GM20431 (cell line): ENCODE results near the gene BOLL.
"Not testable (repeated sequence)": the region's sequence is repeated elsewhere in the genome, so short reads cannot be mapped to it uniquely, and the experiment has no call there.

Experiments used
- in situ Hi-C: fragments of 300-500 bp; cut with MseI, MboI; formaldehyde crosslinking; loops from one replicate; pipeline ENCODE4 v1.15.0; 2020; ENCODE audit warnings: low sequenced_read_pairs; ENCODE audit not compliant: unreplicated experiment

Gene BOLL

GRCh38 chr2:197800091-197800490 lies 15.0 kb upstream of the BOLL start:
- in situ Hi-C loops, result loop anchor here (10.0 to 25.0 kb wide), 2 partner anchors 325 to 487 kb away; no protein-coding TSS in a partner anchor

DNA sequence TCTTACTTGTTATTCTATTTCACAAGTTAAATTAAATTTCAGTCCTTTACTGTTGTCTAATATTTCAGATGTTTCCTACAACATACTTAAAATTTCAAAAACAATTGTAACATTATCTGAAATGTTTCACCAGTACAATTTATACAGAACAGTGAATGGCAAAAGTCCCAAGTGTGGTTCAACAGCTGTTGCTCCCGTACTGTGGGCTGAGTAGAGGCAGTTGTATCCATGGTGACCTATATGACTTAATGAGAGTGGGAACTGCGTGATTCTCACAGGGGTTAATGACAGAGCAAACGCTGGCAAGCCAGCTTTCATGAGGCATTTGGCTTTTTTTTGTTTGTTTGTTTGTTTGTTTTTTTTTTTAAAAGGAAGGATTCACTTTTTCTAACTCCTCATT lies 13.9 kb upstream of the BOLL start:
- in situ Hi-C loops, result no loop called here

GRCh38 chr2:197798187-197798586 lies 13.1 kb upstream of the BOLL start:
- in situ Hi-C loops, result no loop called here

- in situ Hi-C loops, result no loop called here
These were observed 10.2 kb upstream of the BOLL start for GRCh38 chr2:197795277-197795676.

- in situ Hi-C loops, result no loop called here
These were observed 8.3 kb upstream of the BOLL start for GRCh38 chr2:197793456-197793855.

GRCh38 chr2:197786010-197786877 lies 1.1 kb upstream of the BOLL start:
- in situ Hi-C loops, result no loop called here

- in situ Hi-C loops, result no loop called here
These were observed 3.0 kb downstream of the BOLL start for GRCh38 chr2:197782126-197782525.

- in situ Hi-C loops, result no loop called here
These were observed 5.9 kb downstream of the BOLL start for GRCh38 chr2:197779261-197779660.

DNA sequence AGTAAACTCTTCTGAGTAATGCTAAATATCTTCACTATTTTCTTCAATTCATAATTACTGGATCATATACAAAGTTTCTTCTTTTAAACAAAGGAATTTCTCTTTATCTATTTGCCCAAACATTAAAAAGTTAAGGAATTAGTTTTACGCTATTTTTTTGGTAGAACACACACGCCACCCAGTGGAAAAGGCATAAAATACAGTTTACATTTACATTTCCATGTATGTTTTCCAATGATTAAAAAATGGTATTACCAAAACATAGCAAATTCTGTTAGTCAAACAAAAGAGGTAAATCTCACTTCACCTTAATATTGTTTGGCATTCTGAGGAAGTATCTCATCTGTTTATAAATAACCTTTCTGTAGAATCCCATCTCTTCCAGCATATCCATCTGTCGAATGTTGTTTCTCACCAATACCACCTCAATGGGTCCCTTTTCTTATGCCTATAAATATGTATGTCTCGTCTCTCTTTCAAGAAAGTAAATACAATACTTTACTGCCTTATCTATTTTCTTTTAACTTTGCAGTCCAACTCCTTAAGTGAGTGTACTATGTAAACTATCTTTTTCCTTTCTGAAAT lies 7.2 kb downstream of the BOLL start:
- in situ Hi-C loops, result no loop called here

- in situ Hi-C loops, result no loop called here
These were observed 24.8 kb downstream of the BOLL start for GRCh38 chr2:197760293-197760657.

- in situ Hi-C loops, result no loop called here
These were observed 25.4 kb downstream of the BOLL start for GRCh38 chr2:197759625-197760292.

GRCh38 chr2:197759013-197759412 lies 26.1 kb downstream of the BOLL start:
- in situ Hi-C loops, result no loop called here

DNA sequence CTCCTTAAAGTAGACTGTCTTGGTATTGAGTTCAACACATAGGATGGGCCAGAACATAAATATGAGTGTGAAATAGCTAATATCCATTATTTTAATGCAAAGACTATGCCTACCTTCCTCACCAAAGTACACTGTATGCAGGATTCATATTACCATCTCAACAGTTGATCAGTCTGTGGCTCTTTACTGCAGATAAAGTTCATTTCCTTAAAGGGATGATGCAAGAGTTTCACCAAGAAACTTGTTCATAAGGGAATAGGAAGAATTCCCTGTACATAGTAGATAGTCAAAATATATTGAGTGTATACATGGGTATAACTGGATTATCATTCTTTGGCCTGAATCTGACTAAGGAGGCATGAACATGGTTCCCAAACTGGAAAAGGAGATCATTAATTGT lies 44.9 kb downstream of the BOLL start:
- in situ Hi-C loops, result no loop called here

DNA sequence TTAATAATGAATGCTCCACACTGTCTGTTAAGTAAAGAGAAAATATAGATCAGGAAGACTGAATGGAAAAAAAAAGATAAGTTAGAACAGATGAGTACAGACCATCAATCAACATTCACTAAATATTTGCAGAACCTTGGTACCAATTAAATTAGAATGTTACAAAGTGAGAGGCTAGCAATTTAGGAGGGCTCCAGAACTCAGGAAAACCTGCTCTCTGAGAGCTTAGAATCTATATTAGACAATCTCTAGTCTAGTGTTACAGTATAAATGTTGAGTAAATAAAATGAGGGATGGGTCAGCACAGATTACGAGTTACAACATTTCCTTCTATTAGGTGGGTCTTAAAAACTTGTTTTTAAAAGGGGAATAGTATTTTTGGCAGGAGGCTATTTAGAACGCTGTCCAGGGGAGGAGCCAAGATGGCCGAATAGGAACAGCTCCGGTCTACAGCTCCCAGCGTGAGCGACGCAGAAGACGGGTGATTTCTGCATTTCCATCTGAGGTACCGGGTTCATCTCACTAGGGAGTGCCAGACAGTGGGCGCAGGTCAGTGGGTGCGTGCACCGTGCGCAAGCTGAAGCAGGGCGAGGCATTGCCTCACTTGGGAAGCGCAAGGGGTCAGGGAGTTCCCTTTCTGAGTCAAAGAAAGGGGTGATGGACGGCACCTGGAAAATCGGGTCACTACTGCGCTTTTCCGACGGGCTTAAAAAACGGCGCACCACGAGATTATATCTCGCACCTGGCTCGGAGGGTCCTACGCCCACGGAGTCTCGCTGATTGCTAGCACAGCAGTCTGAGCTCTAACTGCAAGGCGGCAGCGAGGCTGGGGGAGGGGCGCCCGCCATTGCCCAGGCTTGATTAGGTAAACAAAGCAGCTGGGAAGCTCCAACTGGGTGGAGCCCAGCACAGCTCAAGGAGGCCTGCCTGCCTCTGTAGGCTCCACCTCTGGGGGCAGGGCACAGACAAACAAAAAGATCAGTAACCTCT lies 56.3 kb downstream of the BOLL start:
- in situ Hi-C loops, result not testable (repeated sequence)

DNA sequence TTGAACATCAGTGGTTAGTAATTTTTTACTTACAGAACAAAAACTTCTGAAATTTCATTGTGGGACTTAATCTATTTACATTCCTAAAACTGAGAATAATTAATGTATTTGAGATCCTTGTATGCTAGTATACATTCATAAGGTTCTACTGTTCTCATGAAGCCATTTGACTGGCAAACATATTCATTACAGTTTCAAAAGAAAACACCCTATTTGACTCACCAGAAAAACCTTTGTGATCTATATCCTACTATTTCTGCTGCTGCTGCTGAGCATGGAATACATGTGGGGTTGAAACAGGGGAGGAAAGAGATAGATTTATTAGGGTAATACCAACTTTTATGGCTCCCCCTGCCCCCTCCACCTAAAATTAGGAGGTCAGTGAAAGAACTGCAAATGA lies 58.1 kb downstream of the BOLL start:
- in situ Hi-C loops, result no loop called here

- in situ Hi-C loops, result no loop called here
These were observed 67.3 kb downstream of the BOLL start for GRCh38 chr2:197717863-197718262.

DNA sequence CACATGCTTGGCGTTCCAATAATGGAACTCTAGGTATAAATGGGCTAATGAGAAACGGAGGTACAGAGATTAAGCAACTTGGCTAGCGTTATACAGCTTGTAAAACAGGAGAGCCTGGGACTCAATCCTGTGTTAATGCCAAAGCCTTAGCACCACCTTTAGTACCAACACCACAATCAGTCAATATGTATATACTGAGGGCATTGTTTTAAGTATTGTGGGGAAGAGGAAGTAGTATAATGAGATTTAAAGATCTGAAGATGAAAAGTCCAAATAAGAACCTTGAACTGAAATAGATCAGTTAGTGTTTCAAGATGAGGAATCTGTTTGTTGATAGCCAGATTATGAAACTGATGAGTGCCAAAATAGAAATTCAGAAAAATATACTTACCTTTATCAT lies 71.8 kb downstream of the BOLL start:
- in situ Hi-C loops, result no loop called here

- in situ Hi-C loops, result no loop called here
These were observed 73.5 kb downstream of the BOLL start for GRCh38 chr2:197711578-197711977.

DNA sequence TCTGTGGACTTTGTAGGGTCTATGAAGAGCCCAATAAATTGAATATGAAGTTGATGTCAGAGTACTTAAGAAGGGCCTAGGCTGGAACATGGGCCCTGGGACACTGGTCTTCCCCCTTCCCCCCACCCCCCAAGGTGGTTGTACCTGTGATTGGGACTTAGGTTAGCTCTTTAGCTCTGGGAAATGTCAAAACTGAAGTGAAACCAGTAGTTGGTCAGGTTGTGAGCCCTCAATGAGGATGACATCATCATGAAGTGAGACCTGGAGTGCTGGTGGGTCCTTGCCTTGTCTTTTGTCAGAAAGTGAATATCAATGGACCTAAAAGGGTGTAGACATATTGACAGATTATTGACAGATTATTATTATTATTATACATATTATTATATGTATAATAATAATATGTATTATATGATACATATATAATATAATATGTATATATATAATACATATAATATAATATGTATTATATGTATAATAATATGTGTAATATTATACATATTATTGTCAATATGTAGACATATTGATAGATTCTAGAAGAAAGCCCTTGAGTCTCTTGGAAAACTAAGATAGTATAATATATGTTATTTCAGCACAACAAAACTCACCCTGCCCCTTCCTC lies 74.6 kb downstream of the BOLL start:
- in situ Hi-C loops, result no loop called here

GRCh38 chr2:197709140-197709539 lies 76.0 kb downstream of the BOLL start:
- in situ Hi-C loops, result not testable (repeated sequence)
